HFFc6 (cell line): Measurements from ENCODE around the gene DUSP15. TPM values are rescaled to one million over a fixed set of nuclear protein-coding genes. Genes with fewer than 3 reads are reported as not detected.

Source experiments
- DNase-seq: peaks from one replicate; pipeline ENCODE4 v3.0.0-alpha.2; 2018
- H3K27ac Mint-ChIP-seq: 2 replicates; pipeline ENCODE4 v1.8.0; 2020; ENCODE audit warnings: mild to moderate bottlenecking, mixed read lengths
- H3K27me3 Mint-ChIP-seq: 2 replicates; pipeline ENCODE4 v1.8.0; 2021; ENCODE audit warnings: mild to moderate bottlenecking, moderate library complexity, mixed read lengths; ENCODE audit not compliant: insufficient read depth
- H3K36me3 Mint-ChIP-seq: 2 replicates; pipeline ENCODE4 v1.8.0; 2021; ENCODE audit warnings: low read depth, mixed read lengths
- H3K4me1 Mint-ChIP-seq: 2 replicates; pipeline ENCODE4 v1.8.0; 2020; ENCODE audit warnings: low read depth, mixed read lengths
- H3K4me3 Mint-ChIP-seq: 2 replicates; pipeline ENCODE4 v1.8.0; 2020; ENCODE audit warnings: mild to moderate bottlenecking, moderate library complexity, mixed read lengths
- H3K9me3 Mint-ChIP-seq: 2 replicates; pipeline ENCODE4 v1.8.0; 2020; ENCODE audit warnings: mild to moderate bottlenecking, mixed read lengths
- total RNA-seq, 6 experiments: library from RNA; stranded (reverse); fragmentation: NEBNext Ultra II Directional; extraction: Animal tissue kit (Norgen Biotek cat#: 25700); gene quantifications; 2 replicates in 1 of 6; 3 replicates in 5 of 6; pipeline ENCODE4 v1.2.3, GENCODE V29; 2021
- TF ChIP-seq, protein P1 (sequence below): fragments of 200-600 bp; sonication (generic); IDR thresholded peaks from 2 replicates; pipeline ENCODE4 v1.5.0; 2021; ENCODE audit warnings: antibody characterized with exemption, mild to moderate bottlenecking

DUSP15 gene
- total RNA-seq, 6 experiments from 2014 or later: not detected

DNA sequence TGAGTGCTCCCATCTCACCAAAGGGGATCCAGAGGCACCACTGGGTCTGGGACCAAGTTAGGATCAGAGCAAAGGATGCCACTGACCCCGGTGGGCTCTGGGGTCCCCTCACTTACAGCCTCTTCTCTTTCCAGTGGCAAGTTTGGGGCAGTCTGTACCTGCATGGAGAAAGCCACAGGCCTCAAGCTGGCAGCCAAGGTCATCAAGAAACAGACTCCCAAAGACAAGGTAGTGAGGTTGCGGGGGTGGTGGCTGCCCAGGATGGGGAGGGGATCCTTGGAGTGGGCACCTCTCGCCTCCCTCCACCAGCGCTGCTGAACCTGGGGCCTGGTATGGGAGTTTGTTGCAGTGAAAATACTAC, 46.2 kb downstream of the DUSP15 start:
- peaks cover 7% of the 10 kb centered on the region for H3K4me1 Mint-ChIP-seq
- H3K36me3 Mint-ChIP-seq: no peaks in the 10 kb centered on the region
- no peaks in the 10 kb centered on the region for H3K9me3 Mint-ChIP-seq
- DNase-seq: no peak
- TF ChIP-seq, protein P1, sequence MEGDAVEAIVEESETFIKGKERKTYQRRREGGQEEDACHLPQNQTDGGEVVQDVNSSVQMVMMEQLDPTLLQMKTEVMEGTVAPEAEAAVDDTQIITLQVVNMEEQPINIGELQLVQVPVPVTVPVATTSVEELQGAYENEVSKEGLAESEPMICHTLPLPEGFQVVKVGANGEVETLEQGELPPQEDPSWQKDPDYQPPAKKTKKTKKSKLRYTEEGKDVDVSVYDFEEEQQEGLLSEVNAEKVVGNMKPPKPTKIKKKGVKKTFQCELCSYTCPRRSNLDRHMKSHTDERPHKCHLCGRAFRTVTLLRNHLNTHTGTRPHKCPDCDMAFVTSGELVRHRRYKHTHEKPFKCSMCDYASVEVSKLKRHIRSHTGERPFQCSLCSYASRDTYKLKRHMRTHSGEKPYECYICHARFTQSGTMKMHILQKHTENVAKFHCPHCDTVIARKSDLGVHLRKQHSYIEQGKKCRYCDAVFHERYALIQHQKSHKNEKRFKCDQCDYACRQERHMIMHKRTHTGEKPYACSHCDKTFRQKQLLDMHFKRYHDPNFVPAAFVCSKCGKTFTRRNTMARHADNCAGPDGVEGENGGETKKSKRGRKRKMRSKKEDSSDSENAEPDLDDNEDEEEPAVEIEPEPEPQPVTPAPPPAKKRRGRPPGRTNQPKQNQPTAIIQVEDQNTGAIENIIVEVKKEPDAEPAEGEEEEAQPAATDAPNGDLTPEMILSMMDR: no peak
- no peak overlapping the region for H3K27ac Mint-ChIP-seq
- no peak overlapping the region for H3K4me3 Mint-ChIP-seq
- H3K27me3 Mint-ChIP-seq: peaks cover 6% of the 10 kb centered on the region

DNA sequence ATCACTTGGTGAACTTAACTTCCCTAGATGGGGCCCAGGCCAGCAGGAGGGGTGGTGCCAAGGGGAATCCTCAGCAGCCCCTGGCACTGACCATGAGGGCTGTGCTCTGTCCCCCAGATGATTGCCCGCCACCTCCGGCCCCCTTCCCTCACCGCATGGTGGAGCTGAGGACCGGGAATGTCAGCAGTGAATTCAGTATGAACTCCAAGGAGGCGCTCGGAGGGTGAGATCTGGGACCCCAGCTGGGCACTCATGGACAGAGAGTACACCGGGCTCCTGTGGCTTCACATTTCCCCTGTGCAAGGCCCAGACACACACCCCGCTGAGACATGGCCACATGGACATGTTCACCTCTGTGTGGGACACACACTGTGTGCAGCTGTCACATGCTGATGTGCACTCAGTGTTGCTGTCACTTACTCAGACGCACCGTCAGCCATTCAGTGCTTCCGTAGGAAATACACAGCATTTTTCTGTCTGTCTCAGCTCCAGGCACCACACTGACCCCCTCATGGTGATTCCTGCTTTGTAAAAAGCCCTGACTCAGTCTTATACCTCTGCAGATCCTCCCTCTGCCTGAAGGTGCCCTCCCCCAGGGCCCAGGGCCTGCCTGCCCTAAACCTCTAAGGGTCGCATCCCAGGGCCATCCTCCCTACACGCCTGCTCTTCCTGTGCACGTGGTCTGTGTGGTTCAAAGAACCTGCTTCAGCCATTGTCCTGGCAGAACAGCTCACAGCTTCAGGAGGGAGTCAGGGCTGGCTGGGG, 46.8 kb downstream of the DUSP15 start:
- no peak for DNase-seq
- Mint-ChIP-seq H3K9me3 (no peaks in the 10 kb centered on the region), H3K36me3 (no peaks in the 10 kb centered on the region), H3K4me1 (peaks cover 7% of the 10 kb centered on the region), H3K27ac (peak overlapping the region; percentile 0; the same call in 1 of the 2 replicates), H3K27me3 (peaks cover 2% of the 10 kb centered on the region; the same call in 1 of the 2 replicates), H3K4me3 (no peak overlapping the region)
- TF ChIP-seq, protein P1: no peak

- no peaks in the 10 kb centered on the region for H3K9me3 Mint-ChIP-seq
- no peak overlapping the region for H3K27ac Mint-ChIP-seq
- H3K4me3 Mint-ChIP-seq: no peak overlapping the region
- TF ChIP-seq, protein P1: peak; percentile 100
- H3K27me3 Mint-ChIP-seq: peaks cover 1% of the 10 kb centered on the region; the same call in 1 of the 2 replicates
- no peaks in the 10 kb centered on the region for H3K36me3 Mint-ChIP-seq
- H3K4me1 Mint-ChIP-seq: peaks cover 7% of the 10 kb centered on the region
- DNase-seq: peak; percentile 71
Measured at GRCh38 chr20:31822421-31823330, 47.7 kb downstream of the DUSP15 start.

- no peak overlapping the region for H3K4me3 Mint-ChIP-seq
- peaks cover 7% of the 10 kb centered on the region for H3K4me1 Mint-ChIP-seq
- H3K9me3 Mint-ChIP-seq: no peaks in the 10 kb centered on the region
- H3K36me3 Mint-ChIP-seq: no peaks in the 10 kb centered on the region
- no peak for DNase-seq
- TF ChIP-seq, protein P1: no peak
- peaks cover 1% of the 10 kb centered on the region; the same call in 1 of the 2 replicates for H3K27me3 Mint-ChIP-seq
- H3K27ac Mint-ChIP-seq: no peak overlapping the region
Measured at GRCh38 chr20:31821427-31821826, 48.9 kb downstream of the DUSP15 start.

- DNase-seq: no peak
- Mint-ChIP-seq H3K4me1 (peaks cover 10% of the 10 kb centered on the region), H3K27me3 (peaks cover 1% of the 10 kb centered on the region; the same call in 1 of the 2 replicates), H3K36me3 (no peaks in the 10 kb centered on the region), H3K9me3 (no peaks in the 10 kb centered on the region), H3K4me3 (no peak overlapping the region), H3K27ac (no peak overlapping the region)
- TF ChIP-seq, protein P1: no peak
Measured at GRCh38 chr20:31820228-31820627, 50.1 kb downstream of the DUSP15 start.
